ENCODE measurements around the gene SLC45A2. TPM values are rescaled to one million over a fixed set of nuclear protein-coding genes. Genes with fewer than 3 reads are reported as not detected.

SLC45A2 gene
- total RNA-seq, 1 experiment from 2014 or later = not detected

GRCh38 chr5:34020726-34021125, 36.2 kb upstream of the SLC45A2 start:
- Histone ChIP-seq H3K79me1 (ENCODE audit: insufficient read depth, low read depth, low read length, poor library complexity, severe bottlenecking) (no peaks in the 10 kb centered on the region), H3K4me2 (ENCODE audit: insufficient read depth, insufficient read length, low read length) (no peak overlapping the region), H3K27me3 (ENCODE audit: insufficient read depth, low read length) (no peaks in the 10 kb centered on the region), H3K14ac (ENCODE audit: insufficient read depth, low read length) (no peak overlapping the region), H3K23me2 (ENCODE audit: insufficient read length, low read depth, low read length, poor library complexity, severe bottlenecking) (no peaks in the 10 kb centered on the region), H3K9me3 (ENCODE audit: control insufficient read depth, low read depth, low read length) (no peaks in the 10 kb centered on the region), H4K91ac (ENCODE audit: insufficient read length, low read depth, low read length) (no peak overlapping the region), H4K20me1 (ENCODE audit: control insufficient read depth, insufficient read depth, insufficient read length) (no peaks in the 10 kb centered on the region), H2BK5ac (ENCODE audit: insufficient read length, low read length) (no peak overlapping the region), H3K18ac (ENCODE audit: insufficient read length, low read depth, low read length) (no peak overlapping the region), H3K56ac (ENCODE audit: insufficient read length, low read depth, low read length) (no peak overlapping the region), H4K5ac (ENCODE audit: insufficient read length, low read depth, low read length) (no peak overlapping the region), H3K79me2 (ENCODE audit: insufficient read depth, low read length) (no peaks in the 10 kb centered on the region), H4K8ac (replicated peaks; ENCODE audit: insufficient read length, low read depth, low read length) (no peak overlapping the region), H3T11ph (ENCODE audit: low read length) (no peak overlapping the region), H2BK120ac (ENCODE audit: low read depth, low read length, poor library complexity, severe bottlenecking) (no peak overlapping the region), H2AFZ (ENCODE audit: low read length) (no peak overlapping the region), H2BK12ac (ENCODE audit: insufficient read length, low read depth, low read length) (no peak overlapping the region), H3K23ac (ENCODE audit: insufficient read length, low read depth, low read length) (no peak overlapping the region), H3K4me1 (ENCODE audit: insufficient read depth, low read length) (no peaks in the 10 kb centered on the region), H3K9ac (ENCODE audit: extremely low read depth, insufficient read length, low read length) (no peak overlapping the region), H3K27ac (ENCODE audit: insufficient read length, low read depth, low read length) (no peak overlapping the region), H3K4ac (ENCODE audit: low read depth, low read length) (no peak overlapping the region), H2BK20ac (ENCODE audit: low read depth, low read length, poor library complexity, severe bottlenecking) (no peak overlapping the region), H2AK5ac (ENCODE audit: insufficient read length, low read length) (no peak overlapping the region), H2BK15ac (ENCODE audit: low read depth, low read length) (no peak overlapping the region)
- H3K9me3 Mint-ChIP-seq = no peaks in the 10 kb centered on the region
- TF ChIP-seq CTCF (conservative IDR thresholded peaks at IDR 0.05) = no peak
- WGBS (ENCODE audit: extremely low coverage, insufficient read length, low lambda C conversion rate) = no CpG with 5 or more reads among the region's 1 CpG
- H3K36me3 Mint-ChIP-seq (ENCODE audit: insufficient read depth in 1 of 3, low read depth in 3 of 3) = no peaks in the 10 kb centered on the region; a peak in 2 of 7 replicates
- no peaks in the 10 kb centered on the region for H3K27me3 Mint-ChIP-seq (ENCODE audit: low read depth)
- H3K27ac Mint-ChIP-seq = no peak overlapping the region
- no peak overlapping the region for H3K4me3 Mint-ChIP-seq
- H3K4me1 Mint-ChIP-seq = peaks cover 6 to 16% of the 10 kb centered on the region in 2 experiments; a peak in 2 of 4 replicates
- DNase-seq = no peak
